ENCODE measurements around the gene CDH5. TPM values are rescaled to one million over a fixed set of nuclear protein-coding genes. Genes with fewer than 3 reads are reported as not detected.
"Not testable (repeated sequence)": the region's sequence is repeated elsewhere in the genome, so short reads cannot be mapped to it uniquely, and the experiment has no call there.

The CDH5 gene
- total RNA-seq, 1 experiment from 2014 or later = not detected

- DNase-seq (ENCODE audit: extremely low read depth, low read depth) = no peak
Observed at GRCh38 chr16:66431760-66432159, 65.3 kb downstream of the CDH5 start.

GRCh38 chr16:66432429-66432828 is 65.9 kb downstream of the CDH5 start:
- no peak for DNase-seq (ENCODE audit: extremely low read depth, low read depth)

- no peak for DNase-seq (ENCODE audit: extremely low read depth, low read depth)
Observed at GRCh38 chr16:66434619-66435430, 68.3 kb downstream of the CDH5 start.

- DNase-seq (ENCODE audit: extremely low read depth, low read depth) = no peak
Observed at GRCh38 chr16:66435896-66436295, 69.4 kb downstream of the CDH5 start.

GRCh38 chr16:66437391-66437945 is 71.0 kb downstream of the CDH5 start:
- no peak for DNase-seq (ENCODE audit: extremely low read depth, low read depth)

- no peak for DNase-seq (ENCODE audit: extremely low read depth, low read depth)
Observed at GRCh38 chr16:66438536-66438935, 72.0 kb downstream of the CDH5 start.

GRCh38 chr16:66439051-66439730 is 72.7 kb downstream of the CDH5 start:
- no peak for DNase-seq (ENCODE audit: extremely low read depth, low read depth)

- no peak for DNase-seq (ENCODE audit: extremely low read depth, low read depth)
Observed at GRCh38 chr16:66440271-66440802, 73.8 kb downstream of the CDH5 start.

- DNase-seq (ENCODE audit: extremely low read depth, low read depth) = no peak
Observed at GRCh38 chr16:66440970-66441369, 74.5 kb downstream of the CDH5 start.

GRCh38 chr16:66441586-66442375 is 75.3 kb downstream of the CDH5 start:
- DNase-seq (ENCODE audit: extremely low read depth, low read depth) = no peak

- DNase-seq (ENCODE audit: extremely low read depth, low read depth) = no peak
Observed at GRCh38 chr16:66442502-66443268, 76.2 kb downstream of the CDH5 start.

GRCh38 chr16:66443269-66443652 is 76.8 kb downstream of the CDH5 start:
- no peak for DNase-seq (ENCODE audit: extremely low read depth, low read depth)

- DNase-seq (ENCODE audit: extremely low read depth, low read depth) = no peak
Observed at GRCh38 chr16:66444049-66444481, 77.6 kb downstream of the CDH5 start.

GRCh38 chr16:66446737-66447136 is 80.2 kb downstream of the CDH5 start:
- no peak for DNase-seq (ENCODE audit: extremely low read depth, low read depth)

- no peak for DNase-seq (ENCODE audit: extremely low read depth, low read depth)
Observed at GRCh38 chr16:66447491-66447890, 81.0 kb downstream of the CDH5 start.

- no peak for DNase-seq (ENCODE audit: extremely low read depth, low read depth)
Observed at GRCh38 chr16:66451548-66451947, 85.1 kb downstream of the CDH5 start.

GRCh38 chr16:66453230-66453629 is 86.7 kb downstream of the CDH5 start:
- DNase-seq (ENCODE audit: extremely low read depth, low read depth) = not testable (repeated sequence)
